Effector memory CD4-positive, alpha-beta T cell (primary cell): ENCODE data around the gene ARHGAP6.
"Not testable (repeated sequence)": the region's sequence is repeated elsewhere in the genome, so short reads cannot be mapped to it uniquely, and the experiment has no call there.

Experiments used
- DNase-seq, 3 donors: peaks; one replicate each; pipeline ENCODE4 v3.0.0-alpha.2; 2020
- H3K27ac ChIP-seq: 2 replicates; pipeline ENCODE4 v1.7.0; 2013; ENCODE audit warnings: mild to moderate bottlenecking, low read length, moderate library complexity; ENCODE audit not compliant: insufficient read depth, poor library complexity, severe bottlenecking
- H3K27me3 ChIP-seq: replicated peaks from 2 replicates; pipeline ENCODE4 v1.7.0; 2013; ENCODE audit warnings: mild to moderate bottlenecking, low read length; ENCODE audit not compliant: insufficient read depth, control insufficient read depth, poor library complexity, severe bottlenecking
- H3K36me3 ChIP-seq: 2 replicates; pipeline ENCODE4 v1.7.0; 2013; ENCODE audit warnings: mild to moderate bottlenecking, low read length, moderate library complexity; ENCODE audit not compliant: control insufficient read depth, insufficient read depth
- H3K4me1 ChIP-seq: 2 replicates; pipeline ENCODE4 v1.7.0; 2013; ENCODE audit warnings: low read length, mild to moderate bottlenecking; ENCODE audit not compliant: control insufficient read depth, insufficient read depth, poor library complexity, severe bottlenecking
- H3K4me3 ChIP-seq: 2 replicates; pipeline ENCODE4 v1.7.0; 2013; ENCODE audit warnings: low read length, low read depth, mild to moderate bottlenecking; ENCODE audit not compliant: insufficient read depth, poor library complexity, severe bottlenecking
- H3K9me3 ChIP-seq: 2 replicates; pipeline ENCODE4 v1.7.0; 2013; ENCODE audit warnings: mild to moderate bottlenecking, low read length, moderate library complexity; ENCODE audit not compliant: control insufficient read depth

ARHGAP6 gene

GRCh38 chrX:11499076-11500044 lies 166.4 kb downstream of the ARHGAP6 start:
- Histone ChIP-seq H3K36me3 (no peaks in the 10 kb centered on the region), H3K27me3 (no peaks in the 10 kb centered on the region), H3K4me3 (no peak overlapping the region), H3K4me1 (no peaks in the 10 kb centered on the region), H3K27ac (no peak overlapping the region), H3K9me3 (no peaks in the 10 kb centered on the region)
- no peak for DNase-seq

DNA sequence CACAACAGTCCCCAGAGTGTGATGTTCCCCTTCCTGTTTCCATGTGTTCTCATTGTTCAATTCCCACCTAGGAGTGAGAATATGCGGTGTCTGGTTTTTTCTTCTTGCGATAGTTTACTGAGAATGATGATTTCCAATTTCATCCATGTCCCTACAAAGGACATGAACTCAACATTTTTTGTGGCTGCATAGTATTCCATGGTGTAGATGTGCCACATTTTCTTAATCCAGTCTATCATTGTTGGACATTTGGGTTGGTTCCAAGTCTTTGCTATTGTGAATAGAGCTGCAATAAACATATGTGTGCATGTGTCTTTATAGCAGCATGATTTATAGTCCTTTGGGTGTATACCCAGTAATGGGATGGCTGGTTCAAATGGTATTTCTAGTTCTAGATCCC lies 174.3 kb downstream of the ARHGAP6 start:
- not testable (repeated sequence) for H3K27ac ChIP-seq, H3K27me3 ChIP-seq, H3K4me3 ChIP-seq, H3K9me3 ChIP-seq, H3K4me1 ChIP-seq, DNase-seq, H3K36me3 ChIP-seq

- H3K27me3 ChIP-seq = no peaks in the 10 kb centered on the region
- no peak overlapping the region for H3K27ac ChIP-seq
- no peaks in the 10 kb centered on the region for H3K36me3 ChIP-seq
- H3K4me3 ChIP-seq = no peak overlapping the region
- no peaks in the 10 kb centered on the region for H3K4me1 ChIP-seq
- H3K9me3 ChIP-seq = no peaks in the 10 kb centered on the region
- no peak for DNase-seq
Observed at GRCh38 chrX:11484290-11484689, 181.4 kb downstream of the ARHGAP6 start.

DNA sequence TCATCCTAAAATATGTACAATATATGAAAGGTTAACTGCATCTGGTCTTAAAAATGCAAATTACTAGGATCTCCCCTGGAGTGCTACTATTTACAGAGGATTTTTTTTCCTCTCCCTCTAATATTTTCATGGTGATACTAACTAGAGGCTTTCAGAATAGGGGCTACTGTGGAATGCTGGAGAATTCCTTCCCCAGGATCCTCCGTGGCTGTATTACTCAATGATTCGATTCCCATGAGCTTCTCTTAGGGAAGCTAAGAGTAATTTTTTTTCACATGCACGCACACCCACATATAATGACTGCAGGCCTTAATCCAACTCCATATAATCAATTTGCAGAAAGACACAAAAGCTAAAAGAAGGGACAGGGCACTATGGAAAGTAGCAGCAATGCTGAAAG lies 184.7 kb downstream of the ARHGAP6 start:
- Histone ChIP-seq H3K36me3 (no peaks in the 10 kb centered on the region), H3K9me3 (no peaks in the 10 kb centered on the region), H3K4me3 (no peak overlapping the region), H3K27me3 (no peaks in the 10 kb centered on the region), H3K27ac (no peak overlapping the region), H3K4me1 (no peaks in the 10 kb centered on the region)
- DNase-seq = no peak

- DNase-seq = no peak
- Histone ChIP-seq H3K4me3 (no peak overlapping the region), H3K27ac (no peak overlapping the region), H3K27me3 (no peaks in the 10 kb centered on the region), H3K36me3 (no peaks in the 10 kb centered on the region), H3K4me1 (no peaks in the 10 kb centered on the region), H3K9me3 (no peaks in the 10 kb centered on the region)
Observed at GRCh38 chrX:11480626-11481025, 185.1 kb downstream of the ARHGAP6 start.

DNA sequence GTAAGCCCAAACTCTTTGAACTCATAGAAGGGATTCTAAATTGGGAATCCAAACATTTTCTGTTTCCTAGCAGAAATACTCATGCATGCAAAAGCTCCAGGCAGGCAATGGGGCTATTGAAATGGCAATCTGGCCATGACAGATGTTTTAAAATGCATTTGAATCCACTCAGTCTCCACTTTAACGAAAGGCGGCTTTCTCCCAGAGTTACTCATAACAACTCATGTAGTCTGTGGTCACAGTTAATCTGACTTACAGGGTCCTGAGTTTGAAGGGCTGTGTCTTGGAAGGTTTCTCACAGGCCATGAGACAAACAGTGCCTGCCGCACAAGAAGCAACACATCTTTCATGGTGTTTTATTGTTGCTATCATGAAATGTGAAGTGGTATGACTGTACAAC lies 186.8 kb downstream of the ARHGAP6 start:
- Histone ChIP-seq H3K4me1 (no peaks in the 10 kb centered on the region), H3K27ac (no peak overlapping the region), H3K27me3 (no peaks in the 10 kb centered on the region), H3K4me3 (no peak overlapping the region), H3K36me3 (no peaks in the 10 kb centered on the region), H3K9me3 (no peaks in the 10 kb centered on the region)
- DNase-seq = no peak

DNA sequence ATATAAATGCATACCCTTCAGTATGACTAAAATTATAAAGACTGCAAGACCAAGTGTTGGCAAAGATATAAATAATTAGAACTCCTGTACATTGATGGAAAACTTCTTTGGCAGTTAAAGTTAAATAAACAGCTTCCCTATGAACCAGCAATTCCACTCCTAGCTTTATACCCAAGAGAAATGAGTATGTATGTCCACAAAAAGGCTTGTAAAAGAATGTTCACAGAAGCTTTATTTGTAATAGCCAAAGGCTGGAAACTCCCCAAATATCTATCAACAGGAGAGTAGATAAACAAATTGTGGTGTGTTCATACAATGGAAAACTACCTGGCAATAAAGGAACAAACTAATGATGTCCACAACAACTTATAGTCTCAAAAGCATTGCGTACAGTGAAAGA lies 187.7 kb downstream of the ARHGAP6 start:
- DNase-seq = no peak
- H3K4me1 ChIP-seq = no peaks in the 10 kb centered on the region
- H3K27ac ChIP-seq = no peak overlapping the region
- H3K27me3 ChIP-seq = no peaks in the 10 kb centered on the region
- H3K4me3 ChIP-seq = no peak overlapping the region
- H3K36me3 ChIP-seq = no peaks in the 10 kb centered on the region
- no peaks in the 10 kb centered on the region for H3K9me3 ChIP-seq

- H3K4me3 ChIP-seq = no peak overlapping the region
- no peaks in the 10 kb centered on the region for H3K36me3 ChIP-seq
- H3K9me3 ChIP-seq = no peaks in the 10 kb centered on the region
- no peak for DNase-seq
- no peak overlapping the region for H3K27ac ChIP-seq
- no peaks in the 10 kb centered on the region for H3K4me1 ChIP-seq
- no peaks in the 10 kb centered on the region for H3K27me3 ChIP-seq
Observed at GRCh38 chrX:11474576-11474975, 191.1 kb downstream of the ARHGAP6 start.

- no peaks in the 10 kb centered on the region for H3K4me1 ChIP-seq
- no peaks in the 10 kb centered on the region for H3K9me3 ChIP-seq
- no peaks in the 10 kb centered on the region for H3K27me3 ChIP-seq
- H3K4me3 ChIP-seq = no peak overlapping the region
- DNase-seq = no peak
- H3K36me3 ChIP-seq = no peaks in the 10 kb centered on the region
- no peak overlapping the region for H3K27ac ChIP-seq
Observed at GRCh38 chrX:11474021-11474420, 191.7 kb downstream of the ARHGAP6 start.

GRCh38 chrX:11472879-11473278 lies 192.8 kb downstream of the ARHGAP6 start:
- Histone ChIP-seq H3K4me3 (no peak overlapping the region), H3K4me1 (no peaks in the 10 kb centered on the region)

More at GRCh38 chrX:11472879-11473278, 192.8 kb downstream of the ARHGAP6 start:
- Histone ChIP-seq H3K27me3 (no peaks in the 10 kb centered on the region), H3K36me3 (no peaks in the 10 kb centered on the region), H3K27ac (no peak overlapping the region), H3K9me3 (no peaks in the 10 kb centered on the region)
- no peak for DNase-seq
